SK-N-MC (cell line): Measurements from ENCODE around the gene C20orf173.

Source experiments
- EZH2 ChIP-seq: fragments of 200-600 bp; sonication (generic); IDR thresholded peaks from one replicate; pipeline ENCODE4 v1.6.1; 2017; ENCODE audit warnings: antibody characterized with exemption
- POLR2AphosphoS5 ChIP-seq: IDR thresholded peaks from 2 replicates; pipeline ENCODE4 v1.6.1; 2012; ENCODE audit warnings: mild to moderate bottlenecking, low read depth, low read length, borderline replicate concordance

- TF ChIP-seq EZH2 (no peak), POLR2AphosphoS5 (no peak)
Measured at GRCh38 chr20:35541118-35541782, 11.8 kb upstream of the C20orf173 start.
